Ishikawa (cell line): ENCODE data around the gene SLX9.

ENCODE experiments used
- CEBPB ChIP-seq: IDR thresholded peaks from 2 replicates; pipeline ENCODE4 v1.6.1; 2012
- TF ChIP-seq, protein P1 (sequence below): IDR thresholded peaks from 2 replicates; pipeline ENCODE4 v1.6.1; 2012

DNA sequence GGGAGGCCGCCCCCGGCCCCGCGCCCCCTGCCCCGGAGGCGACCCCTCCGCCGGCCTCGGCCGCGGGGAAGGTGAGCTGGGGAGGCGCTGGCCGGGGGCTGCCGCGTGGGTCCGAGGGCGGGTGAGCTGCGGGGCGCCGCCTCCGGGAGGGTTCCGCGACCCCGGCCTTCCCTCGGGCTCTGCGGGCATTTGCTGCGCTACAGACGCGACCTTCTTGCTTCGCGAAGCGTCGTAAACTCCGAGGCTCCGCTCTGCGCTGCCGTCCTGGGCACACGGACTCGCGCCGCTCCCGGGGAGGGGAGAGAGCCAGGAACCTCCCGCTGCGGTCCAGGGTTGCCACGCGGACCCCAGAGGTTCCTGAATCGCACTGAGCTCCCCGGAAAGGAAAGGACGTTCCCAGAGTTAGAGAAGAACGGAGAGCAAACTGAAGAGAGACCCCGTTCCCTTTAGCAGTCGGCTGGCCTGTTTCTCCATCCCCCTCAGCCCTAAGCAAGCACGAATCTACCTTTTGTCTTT lies 345 bp downstream of the SLX9 start:
- TF ChIP-seq CEBPB: no peak
- TF ChIP-seq, protein P1, sequence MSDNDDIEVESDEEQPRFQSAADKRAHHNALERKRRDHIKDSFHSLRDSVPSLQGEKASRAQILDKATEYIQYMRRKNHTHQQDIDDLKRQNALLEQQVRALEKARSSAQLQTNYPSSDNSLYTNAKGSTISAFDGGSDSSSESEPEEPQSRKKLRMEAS: no peak
